T-helper 1 cell treated with Interleukin-12 subunit alpha and Interleukin-12 subunit beta and Interleukin-4 antibody, amounts not matched to agents 30 μg/mL and 1 μg/mL, for 36 hours (primary cell): ENCODE results near the gene CADPS.

Source experiments
- H3K27ac Mint-ChIP-seq: one replicate; pipeline ENCODE4 v1.8.0; 2021; ENCODE audit warnings: mild to moderate bottlenecking, mixed read lengths
- H3K27me3 Mint-ChIP-seq: one replicate; pipeline ENCODE4 v1.8.0; 2021; ENCODE audit warnings: low read depth, mixed read lengths
- H3K36me3 Mint-ChIP-seq: one replicate; pipeline ENCODE4 v1.8.0; 2021; ENCODE audit warnings: low read depth, mixed read lengths
- H3K4me1 Mint-ChIP-seq: one replicate; pipeline ENCODE4 v1.8.0; 2021; ENCODE audit warnings: low read depth, mixed read lengths
- H3K4me3 Mint-ChIP-seq: one replicate; pipeline ENCODE4 v1.8.0; 2021; ENCODE audit warnings: mild to moderate bottlenecking, moderate library complexity, mixed read lengths
- H3K9me3 Mint-ChIP-seq: one replicate; pipeline ENCODE4 v1.8.0; 2021; ENCODE audit warnings: mixed read lengths

The CADPS gene

DNA sequence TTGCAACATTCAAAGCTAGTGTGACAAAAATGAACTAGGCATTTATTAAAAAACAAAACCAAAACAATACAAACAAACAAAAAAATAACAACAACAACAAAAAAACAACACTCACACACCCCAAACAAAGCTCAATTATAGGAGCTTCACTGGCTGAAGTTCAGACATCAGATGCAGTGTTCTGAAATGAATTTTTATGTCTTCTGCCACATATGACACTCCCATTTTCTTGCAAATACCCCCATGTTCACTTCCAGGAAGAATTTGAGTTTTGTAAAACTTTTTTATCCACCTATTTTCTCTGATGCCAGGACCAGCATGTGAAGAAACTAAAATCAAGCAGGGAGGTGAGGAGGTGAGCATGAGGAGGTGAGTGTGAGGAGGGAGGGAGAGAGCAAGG is 113.9 kb downstream of the CADPS start:
- no peak overlapping the region for H3K27ac Mint-ChIP-seq
- H3K4me3 Mint-ChIP-seq, result no peak overlapping the region
- H3K9me3 Mint-ChIP-seq, result no peaks in the 10 kb centered on the region
- H3K27me3 Mint-ChIP-seq, result no peaks in the 10 kb centered on the region
- H3K36me3 Mint-ChIP-seq, result no peaks in the 10 kb centered on the region
- no peaks in the 10 kb centered on the region for H3K4me1 Mint-ChIP-seq

DNA sequence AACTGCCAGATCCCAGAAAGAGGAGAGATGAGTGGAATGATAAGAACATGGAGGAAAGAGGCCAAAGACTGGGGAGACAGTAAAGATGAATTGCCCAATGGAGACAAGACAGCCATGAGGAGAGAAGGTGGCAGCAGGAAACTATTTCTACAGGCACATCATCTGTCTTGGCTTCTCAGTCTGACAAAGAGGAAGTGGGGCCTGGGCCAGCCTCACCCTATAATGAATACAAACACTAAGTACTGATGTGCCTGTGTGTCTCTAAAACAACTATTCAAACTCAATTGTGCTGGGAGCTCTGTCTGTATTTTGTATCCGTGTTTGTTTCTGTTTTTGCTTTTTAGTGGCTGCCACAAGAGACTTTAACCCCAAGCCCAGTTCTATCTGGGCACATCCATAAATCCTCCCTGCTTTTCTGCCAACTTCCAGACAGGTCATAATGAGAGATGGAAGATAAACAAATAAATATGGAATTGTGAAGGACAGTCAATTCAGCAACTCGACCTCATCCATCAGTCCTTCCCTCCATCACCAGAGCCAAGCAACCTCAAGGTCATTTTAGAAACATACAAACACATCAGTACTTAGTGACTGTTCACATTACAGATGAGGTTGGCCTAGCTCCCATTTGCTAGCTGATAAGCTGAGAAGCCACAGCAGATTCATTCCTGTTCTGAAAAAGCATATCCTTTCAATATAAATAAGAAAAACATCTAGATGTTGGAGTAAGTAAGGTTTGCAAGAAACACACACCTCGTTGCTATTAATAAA is 116.7 kb downstream of the CADPS start:
- H3K4me3 Mint-ChIP-seq, result no peak overlapping the region
- no peak overlapping the region for H3K27ac Mint-ChIP-seq
- no peaks in the 10 kb centered on the region for H3K9me3 Mint-ChIP-seq
- no peaks in the 10 kb centered on the region for H3K27me3 Mint-ChIP-seq
- no peaks in the 10 kb centered on the region for H3K4me1 Mint-ChIP-seq
- no peaks in the 10 kb centered on the region for H3K36me3 Mint-ChIP-seq

- H3K4me3 Mint-ChIP-seq, result no peak overlapping the region
- no peaks in the 10 kb centered on the region for H3K27me3 Mint-ChIP-seq
- H3K9me3 Mint-ChIP-seq, result no peaks in the 10 kb centered on the region
- no peak overlapping the region for H3K27ac Mint-ChIP-seq
- no peaks in the 10 kb centered on the region for H3K4me1 Mint-ChIP-seq
- no peaks in the 10 kb centered on the region for H3K36me3 Mint-ChIP-seq
These were observed 118.2 kb downstream of the CADPS start for GRCh38 chr3:62757045-62757444.

DNA sequence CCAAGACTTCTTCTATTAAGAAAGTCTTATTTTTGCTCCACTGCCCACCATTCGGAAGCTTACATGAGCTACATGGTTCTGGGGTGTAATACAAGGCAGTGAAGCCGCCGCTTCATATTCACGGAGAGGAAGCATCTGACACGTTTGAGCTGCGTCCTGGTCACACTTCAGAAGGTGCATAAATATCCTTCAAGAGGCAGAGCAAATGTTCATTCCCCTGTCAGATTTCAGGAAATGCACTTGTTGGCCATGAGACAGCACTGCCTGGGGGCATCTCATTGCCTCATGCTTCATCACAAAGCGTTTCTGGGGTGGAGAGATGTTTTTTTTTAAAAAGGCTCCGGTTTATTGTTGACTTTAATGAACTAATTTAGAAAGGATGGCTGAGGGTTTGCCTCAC is 119.9 kb downstream of the CADPS start:
- Mint-ChIP-seq H3K27me3 (no peaks in the 10 kb centered on the region), H3K36me3 (no peaks in the 10 kb centered on the region), H3K9me3 (no peaks in the 10 kb centered on the region), H3K27ac (no peak overlapping the region), H3K4me1 (no peaks in the 10 kb centered on the region), H3K4me3 (no peak overlapping the region)

GRCh38 chr3:62749657-62750056 is 125.6 kb downstream of the CADPS start:
- Mint-ChIP-seq H3K4me3 (no peak overlapping the region), H3K27me3 (no peaks in the 10 kb centered on the region), H3K36me3 (no peaks in the 10 kb centered on the region), H3K9me3 (no peaks in the 10 kb centered on the region), H3K27ac (no peak overlapping the region), H3K4me1 (no peaks in the 10 kb centered on the region)

DNA sequence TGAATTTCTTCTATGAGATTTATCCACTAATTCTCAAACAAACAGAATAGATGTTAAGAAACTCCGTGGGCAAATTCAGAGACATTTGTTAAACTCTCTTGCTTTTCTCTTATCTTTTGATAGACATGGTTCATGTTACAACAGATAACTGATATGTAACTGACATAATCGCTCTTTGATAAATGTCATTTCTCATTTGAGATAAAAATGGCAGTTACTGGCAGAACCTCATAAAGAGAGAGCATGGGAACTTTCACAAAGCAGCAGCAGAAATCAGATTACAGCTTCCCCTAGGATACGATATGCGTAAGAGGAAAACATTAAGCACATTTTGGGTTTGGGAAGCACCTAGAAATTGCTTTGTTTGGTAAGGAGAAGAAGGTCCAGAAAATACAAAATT is 126.1 kb downstream of the CADPS start:
- Mint-ChIP-seq H3K9me3 (no peaks in the 10 kb centered on the region), H3K36me3 (no peaks in the 10 kb centered on the region), H3K27ac (no peak overlapping the region), H3K4me1 (no peaks in the 10 kb centered on the region), H3K27me3 (no peaks in the 10 kb centered on the region), H3K4me3 (no peak overlapping the region)

DNA sequence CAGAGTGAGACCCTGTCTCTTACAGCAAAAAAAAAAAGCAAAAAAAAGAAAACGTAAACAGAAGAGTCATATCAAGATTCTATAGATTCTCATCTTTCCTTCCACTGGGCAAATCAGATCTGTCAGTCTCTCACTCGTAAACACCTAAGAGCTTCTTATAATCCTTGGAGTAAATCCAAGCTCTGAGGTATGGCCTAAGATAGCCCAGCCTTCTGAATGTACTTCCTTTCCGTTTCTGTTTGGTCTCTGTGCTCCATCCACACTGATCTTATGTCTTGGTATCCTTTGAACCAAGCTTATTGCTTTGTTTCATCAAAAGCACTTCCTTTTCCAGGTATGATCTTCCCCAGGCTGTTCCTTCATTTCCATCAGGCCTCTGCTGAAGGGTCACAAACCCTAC is 137.8 kb downstream of the CADPS start:
- Mint-ChIP-seq H3K9me3 (peaks cover 8% of the 10 kb centered on the region), H3K4me1 (no peaks in the 10 kb centered on the region), H3K27ac (no peak overlapping the region), H3K4me3 (no peak overlapping the region), H3K36me3 (no peaks in the 10 kb centered on the region), H3K27me3 (no peaks in the 10 kb centered on the region)

DNA sequence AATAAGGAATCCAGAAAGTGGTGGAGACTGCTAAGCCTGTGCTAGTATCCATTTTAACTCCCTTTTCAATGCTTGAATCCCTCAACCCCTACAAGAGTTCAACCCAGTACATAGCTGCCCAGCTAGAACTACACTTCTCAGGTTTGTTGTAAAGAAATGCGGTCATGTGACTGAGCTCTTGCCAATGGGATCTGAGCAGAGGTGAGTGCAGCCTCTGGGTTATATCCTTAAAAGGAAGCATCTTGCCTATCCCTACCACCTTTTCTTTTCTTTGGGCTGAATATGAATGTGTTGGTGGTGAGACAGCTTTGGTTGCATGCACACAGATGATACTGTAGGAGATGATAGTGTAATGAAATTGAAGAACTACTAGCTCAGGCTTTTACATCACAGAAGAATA is 139.7 kb downstream of the CADPS start:
- Mint-ChIP-seq H3K9me3 (peaks cover 8% of the 10 kb centered on the region), H3K4me3 (no peak overlapping the region), H3K27me3 (no peaks in the 10 kb centered on the region), H3K27ac (no peak overlapping the region), H3K36me3 (no peaks in the 10 kb centered on the region), H3K4me1 (no peaks in the 10 kb centered on the region)

DNA sequence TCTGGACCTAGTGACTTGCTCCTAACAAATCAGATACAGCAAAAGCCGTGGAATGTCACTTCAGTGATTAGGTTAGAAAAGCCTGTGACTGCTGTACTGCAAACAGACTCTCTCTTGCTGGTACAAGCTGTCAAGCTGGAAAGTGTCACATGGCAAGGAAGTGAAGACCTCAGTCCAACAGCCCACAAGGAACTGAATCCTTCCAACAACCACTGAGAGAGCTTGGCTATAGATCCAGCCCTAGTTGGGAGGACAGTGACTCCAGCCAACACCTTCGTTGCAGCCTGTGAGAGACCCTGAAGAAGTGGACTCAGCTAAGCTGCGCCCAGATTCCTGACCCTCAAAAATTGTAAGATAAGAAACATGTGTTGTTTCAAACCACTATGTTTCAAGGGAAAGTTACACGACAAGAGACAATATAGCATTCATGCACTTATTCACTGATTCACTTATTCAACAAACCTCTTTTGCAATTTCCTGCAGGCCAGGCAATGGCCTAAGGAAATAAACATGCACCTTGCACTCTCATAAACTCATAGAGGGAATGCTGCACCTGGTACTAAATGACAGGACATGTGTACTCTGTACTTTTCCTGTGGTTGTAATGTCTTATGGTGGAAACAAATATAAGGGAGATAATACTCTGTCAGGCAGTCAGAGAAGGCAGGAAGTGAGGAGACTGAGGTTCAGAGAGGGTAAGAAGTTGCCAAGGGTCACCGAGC is 142.9 kb downstream of the CADPS start:
- Mint-ChIP-seq H3K27me3 (no peaks in the 10 kb centered on the region), H3K36me3 (no peaks in the 10 kb centered on the region), H3K27ac (no peak overlapping the region), H3K4me3 (no peak overlapping the region), H3K9me3 (no peaks in the 10 kb centered on the region), H3K4me1 (no peaks in the 10 kb centered on the region)

DNA sequence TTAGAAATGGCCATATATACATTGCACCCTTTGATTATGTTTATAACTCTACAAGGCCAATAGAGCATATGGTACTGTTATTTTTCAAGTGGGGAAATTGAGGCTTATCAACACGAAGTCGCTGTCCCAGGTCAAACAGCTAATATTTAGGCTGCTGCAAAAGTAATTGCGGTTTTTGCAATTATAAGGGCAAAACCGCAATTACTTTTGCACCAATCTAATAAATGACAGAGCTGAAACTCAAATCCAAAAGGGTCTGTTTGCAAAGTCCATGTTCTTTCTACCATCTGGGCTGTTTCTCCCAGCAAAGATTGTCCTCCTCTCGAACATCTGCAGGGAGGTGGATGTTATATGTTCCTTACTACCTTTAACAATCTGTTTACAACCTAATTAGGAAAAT is 147.2 kb downstream of the CADPS start:
- no peaks in the 10 kb centered on the region for H3K4me1 Mint-ChIP-seq
- H3K36me3 Mint-ChIP-seq, result no peaks in the 10 kb centered on the region
- H3K4me3 Mint-ChIP-seq, result no peak overlapping the region
- no peaks in the 10 kb centered on the region for H3K9me3 Mint-ChIP-seq
- H3K27me3 Mint-ChIP-seq, result no peaks in the 10 kb centered on the region
- no peak overlapping the region for H3K27ac Mint-ChIP-seq

GRCh38 chr3:62727536-62727935 is 147.7 kb downstream of the CADPS start:
- H3K4me1 Mint-ChIP-seq, result no peaks in the 10 kb centered on the region
- H3K27me3 Mint-ChIP-seq, result no peaks in the 10 kb centered on the region
- H3K36me3 Mint-ChIP-seq, result no peaks in the 10 kb centered on the region
- no peak overlapping the region for H3K4me3 Mint-ChIP-seq
- no peak overlapping the region for H3K27ac Mint-ChIP-seq
- H3K9me3 Mint-ChIP-seq, result no peaks in the 10 kb centered on the region

DNA sequence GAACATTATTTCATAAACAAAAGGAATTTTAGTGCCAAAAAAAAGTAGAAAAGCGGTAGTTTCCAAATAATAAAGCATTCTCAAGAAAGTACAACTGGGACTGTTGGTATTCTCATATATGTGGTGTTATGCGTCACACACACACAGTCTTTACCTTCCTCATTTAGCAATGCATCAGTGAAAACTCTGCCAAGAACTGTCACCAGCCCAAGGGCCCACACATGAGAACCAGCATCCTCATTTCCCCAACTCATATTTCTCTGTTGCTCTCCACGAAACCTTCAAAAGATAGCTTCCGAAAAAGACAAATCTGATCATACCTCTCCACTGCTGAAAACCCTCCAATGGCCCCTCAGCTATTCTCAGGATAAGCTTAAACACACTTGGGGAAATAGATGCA is 150.7 kb downstream of the CADPS start:
- Mint-ChIP-seq H3K4me1 (no peaks in the 10 kb centered on the region), H3K27ac (no peak overlapping the region), H3K27me3 (no peaks in the 10 kb centered on the region), H3K9me3 (no peaks in the 10 kb centered on the region), H3K4me3 (no peak overlapping the region), H3K36me3 (no peaks in the 10 kb centered on the region)

DNA sequence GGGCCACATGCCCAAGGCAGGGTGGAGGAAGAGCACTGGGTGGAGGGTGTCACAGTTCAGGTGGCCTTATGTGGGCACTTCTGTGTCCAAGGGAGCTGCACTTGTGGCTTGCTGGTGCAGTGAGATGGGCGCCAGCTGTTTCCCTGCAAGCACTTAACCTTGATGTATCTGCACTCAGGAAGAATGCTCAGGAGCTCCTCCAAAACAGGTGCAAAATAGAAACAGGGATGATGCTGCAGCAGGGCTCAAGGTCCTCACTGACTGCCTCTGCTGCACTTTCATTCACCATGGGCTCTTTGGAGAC is 151.3 kb downstream of the CADPS start:
- Mint-ChIP-seq H3K9me3 (no peaks in the 10 kb centered on the region), H3K27me3 (no peaks in the 10 kb centered on the region), H3K36me3 (no peaks in the 10 kb centered on the region), H3K4me1 (no peaks in the 10 kb centered on the region), H3K27ac (no peak overlapping the region), H3K4me3 (no peak overlapping the region)

GRCh38 chr3:62723166-62723913 is 151.9 kb downstream of the CADPS start:
- H3K36me3 Mint-ChIP-seq, result no peaks in the 10 kb centered on the region
- no peak overlapping the region for H3K27ac Mint-ChIP-seq
- H3K9me3 Mint-ChIP-seq, result no peaks in the 10 kb centered on the region
- no peaks in the 10 kb centered on the region for H3K4me1 Mint-ChIP-seq
- no peak overlapping the region for H3K4me3 Mint-ChIP-seq
- no peaks in the 10 kb centered on the region for H3K27me3 Mint-ChIP-seq

DNA sequence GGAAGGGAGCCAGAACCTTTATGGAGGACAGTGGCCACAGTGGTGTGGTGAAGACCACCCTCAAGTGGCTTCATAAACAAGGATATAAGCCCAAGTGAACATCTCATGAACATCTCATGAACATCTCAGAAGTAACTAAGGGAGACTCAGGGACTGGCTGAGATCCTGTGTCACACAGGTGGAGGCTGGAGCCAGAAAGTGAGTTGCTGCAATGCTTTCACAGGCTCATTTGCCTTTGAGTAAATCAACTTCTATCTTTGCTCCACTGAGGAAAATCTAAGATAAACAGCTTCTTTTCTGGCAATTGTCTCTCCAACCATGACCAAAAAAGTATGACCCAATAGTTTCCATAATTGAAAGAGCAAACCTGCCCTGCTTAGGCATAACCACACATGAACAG is 152.9 kb downstream of the CADPS start:
- Mint-ChIP-seq H3K9me3 (no peaks in the 10 kb centered on the region), H3K4me1 (no peaks in the 10 kb centered on the region), H3K36me3 (no peaks in the 10 kb centered on the region), H3K27me3 (no peaks in the 10 kb centered on the region), H3K27ac (no peak overlapping the region), H3K4me3 (no peak overlapping the region)
